ENCODE measurements around the gene HGS.

DNA sequence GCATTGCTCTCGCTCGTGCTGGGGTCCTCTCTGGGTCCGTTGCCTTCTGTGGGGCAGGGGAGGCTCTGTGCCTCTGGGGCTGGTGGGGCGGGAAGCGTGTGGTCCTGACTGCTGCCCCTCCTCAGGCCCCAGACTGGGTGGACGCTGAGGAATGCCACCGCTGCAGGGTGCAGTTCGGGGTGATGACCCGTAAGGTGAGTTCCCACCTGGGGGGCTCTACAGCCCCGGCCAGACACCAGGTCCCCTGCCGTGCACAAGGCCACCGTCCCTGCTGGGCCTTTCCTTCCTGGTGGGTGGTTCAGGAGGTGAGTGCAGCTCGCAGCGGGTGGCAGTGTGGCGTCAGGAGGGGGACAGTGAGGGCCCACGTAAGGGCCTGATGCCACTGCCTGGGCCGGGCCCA lies 6.7 kb downstream of the HGS start:
- TF ChIP-seq, protein P1, sequence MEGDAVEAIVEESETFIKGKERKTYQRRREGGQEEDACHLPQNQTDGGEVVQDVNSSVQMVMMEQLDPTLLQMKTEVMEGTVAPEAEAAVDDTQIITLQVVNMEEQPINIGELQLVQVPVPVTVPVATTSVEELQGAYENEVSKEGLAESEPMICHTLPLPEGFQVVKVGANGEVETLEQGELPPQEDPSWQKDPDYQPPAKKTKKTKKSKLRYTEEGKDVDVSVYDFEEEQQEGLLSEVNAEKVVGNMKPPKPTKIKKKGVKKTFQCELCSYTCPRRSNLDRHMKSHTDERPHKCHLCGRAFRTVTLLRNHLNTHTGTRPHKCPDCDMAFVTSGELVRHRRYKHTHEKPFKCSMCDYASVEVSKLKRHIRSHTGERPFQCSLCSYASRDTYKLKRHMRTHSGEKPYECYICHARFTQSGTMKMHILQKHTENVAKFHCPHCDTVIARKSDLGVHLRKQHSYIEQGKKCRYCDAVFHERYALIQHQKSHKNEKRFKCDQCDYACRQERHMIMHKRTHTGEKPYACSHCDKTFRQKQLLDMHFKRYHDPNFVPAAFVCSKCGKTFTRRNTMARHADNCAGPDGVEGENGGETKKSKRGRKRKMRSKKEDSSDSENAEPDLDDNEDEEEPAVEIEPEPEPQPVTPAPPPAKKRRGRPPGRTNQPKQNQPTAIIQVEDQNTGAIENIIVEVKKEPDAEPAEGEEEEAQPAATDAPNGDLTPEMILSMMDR (IDR thresholded peaks at IDR 0.05), result no peak
- no peak for TF ChIP-seq POLR2A (IDR thresholded peaks at IDR 0.05)

Measured in esophagus squamous epithelium (tissue), 4 donors.